Activated CD4-positive, alpha-beta T cell treated with anti-CD3 and anti-CD28 coated beads for 48 hours (primary cell): Measurements from ENCODE around the gene FOXB1.

Source experiments
- DNase-seq: peaks from one replicate; pipeline ENCODE4 v3.0.0-alpha.2; 2020

Gene FOXB1

DNA sequence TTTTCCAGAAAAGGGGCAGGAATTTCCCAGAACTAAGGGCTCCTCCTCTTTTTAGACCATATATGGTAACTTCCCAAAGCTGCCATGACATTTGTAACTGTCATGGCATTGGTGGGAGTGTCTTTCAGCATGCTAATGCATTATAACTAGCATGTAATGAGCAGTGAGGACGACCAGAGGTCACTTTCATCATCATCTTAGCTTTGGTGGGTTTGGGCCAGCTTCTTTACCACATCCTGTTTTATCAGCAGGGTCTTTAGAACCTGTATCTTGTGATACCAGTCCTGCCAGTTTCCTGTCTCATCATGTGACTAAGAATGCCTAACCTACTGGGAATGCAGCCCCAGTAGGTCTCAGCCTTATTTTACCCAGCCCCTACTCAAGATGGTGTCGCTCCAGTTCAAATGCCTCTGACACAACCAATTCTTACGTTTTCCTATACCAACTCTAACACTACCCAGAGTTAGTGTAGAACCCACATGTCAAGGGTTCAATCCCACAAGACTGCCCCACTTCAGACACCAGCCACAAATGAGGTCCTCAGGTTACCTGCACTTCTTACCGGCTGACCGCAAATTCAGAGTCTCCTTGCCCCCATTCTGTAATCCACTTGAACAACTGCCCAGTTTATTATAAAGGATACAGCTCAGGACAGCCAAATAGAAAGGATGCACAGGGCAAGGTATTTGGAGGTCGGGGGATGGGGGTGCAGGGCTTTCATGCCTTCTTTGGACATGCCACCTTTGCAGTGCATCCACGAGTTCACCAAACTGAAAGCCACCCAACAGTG lies 17.7 kb downstream of the FOXB1 start:
- no peak for DNase-seq

GRCh38 chr15:60022379-60022741 lies 18.2 kb downstream of the FOXB1 start:
- no peak for DNase-seq

DNA sequence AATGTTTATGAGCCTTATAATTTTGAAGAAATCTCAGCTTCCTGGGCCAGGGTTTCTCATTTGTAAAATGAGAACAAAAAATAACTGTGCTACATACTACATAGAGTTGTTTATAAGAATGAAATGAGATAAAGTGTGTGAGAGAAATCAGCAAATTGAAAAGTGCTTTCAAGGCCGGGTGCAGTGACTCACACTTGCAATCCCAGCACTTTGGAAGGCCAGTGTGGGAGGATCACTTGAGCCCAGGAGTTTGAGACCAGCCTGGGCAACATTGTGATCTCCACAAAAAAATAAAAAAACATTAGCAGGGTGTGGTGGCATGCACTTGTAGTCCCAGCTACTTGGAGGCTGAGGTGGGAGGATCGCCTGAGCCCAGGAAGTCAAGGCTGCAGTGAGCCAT lies 22.4 kb downstream of the FOXB1 start:
- DNase-seq: no peak

GRCh38 chr15:60035344-60035743 lies 31.2 kb downstream of the FOXB1 start:
- no peak for DNase-seq

DNA sequence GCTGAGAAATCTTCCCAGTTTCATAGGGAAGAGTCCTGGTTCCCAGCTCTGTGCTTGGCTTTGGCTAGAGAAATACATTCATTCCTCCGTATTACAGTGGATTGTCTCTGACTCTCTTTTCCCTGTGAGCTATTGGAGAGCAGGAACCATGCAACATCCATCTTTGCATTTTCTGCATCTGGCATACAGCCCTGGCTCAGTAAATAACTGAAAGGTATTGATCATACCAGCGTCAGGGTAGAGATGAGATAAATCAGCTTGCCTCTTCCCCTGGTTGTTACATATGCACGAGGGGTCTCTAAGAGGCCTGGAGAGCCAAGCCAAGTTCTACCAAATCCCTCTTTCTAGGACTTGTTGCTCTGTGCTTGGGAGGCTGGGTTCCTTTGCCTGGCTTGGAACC lies 35.2 kb downstream of the FOXB1 start:
- no peak for DNase-seq

GRCh38 chr15:60043744-60044435 lies 39.8 kb downstream of the FOXB1 start:
- DNase-seq: no peak

- peak; percentile 43 for DNase-seq
Observed at GRCh38 chr15:60044636-60045270, 40.6 kb downstream of the FOXB1 start.

DNA sequence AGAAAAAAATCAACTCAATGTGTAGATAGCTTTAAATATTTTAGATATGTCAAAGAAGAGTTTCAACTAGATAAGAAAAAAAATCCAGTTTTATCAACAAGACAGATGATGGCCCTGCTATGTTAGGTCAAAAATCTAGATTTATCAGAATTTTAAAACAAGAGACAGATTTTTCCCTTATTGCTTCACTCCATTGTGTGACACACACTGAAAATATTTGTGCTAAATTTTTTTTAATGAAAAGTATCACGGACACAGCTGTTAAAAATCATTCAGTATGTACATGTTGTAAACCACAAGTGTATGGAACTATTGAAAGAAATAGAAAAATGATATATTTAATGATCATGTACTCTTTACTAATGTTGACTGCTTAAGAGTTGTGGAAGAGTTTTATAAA lies 43.6 kb downstream of the FOXB1 start:
- DNase-seq: no peak

- DNase-seq: no peak
Observed at GRCh38 chr15:60049948-60050347, 45.8 kb downstream of the FOXB1 start.

DNA sequence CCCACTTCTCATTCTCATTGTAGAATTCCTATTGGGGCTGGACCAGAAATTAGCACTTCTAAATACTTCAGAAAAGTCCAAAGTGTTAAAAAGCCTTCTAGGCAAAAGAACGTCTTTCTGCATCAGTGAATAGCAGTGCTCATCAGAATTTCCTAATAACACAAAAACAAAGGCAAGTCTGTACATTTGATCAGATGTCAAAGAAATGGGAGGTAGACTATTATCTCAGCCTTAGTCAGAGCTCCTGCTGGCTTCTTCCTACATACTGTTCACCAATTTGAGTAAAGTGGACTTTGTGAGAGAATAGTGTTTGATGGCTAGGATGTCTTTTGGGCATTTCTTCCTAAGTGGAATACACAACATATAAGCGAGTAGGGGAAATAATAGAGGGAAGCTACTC lies 48.7 kb downstream of the FOXB1 start:
- DNase-seq: no peak

- no peak for DNase-seq
Observed at GRCh38 chr15:60054472-60054871, 50.4 kb downstream of the FOXB1 start.
